Right cardiac atrium (tissue), 5 donors: Measurements from ENCODE around the gene PTCH1. TPM values are rescaled to one million over a fixed set of nuclear protein-coding genes. Genes with fewer than 3 reads are reported as not detected.

Experiments
- ATAC-seq, 2 donors: fragments of 200-7000 bp; cut with Tn5 transposase; one replicate each; pipeline versions ENCODE4 v1.8.0 to v1.9.1; 2020; ENCODE audit warnings: moderate library complexity in 2 of 2, mild to moderate bottlenecking in 1 of 2
- DNase-seq, 3 donors: peaks; one replicate each; pipeline ENCODE4 v3.0.0-alpha.2; 2020
- H3K27ac ChIP-seq: one replicate; pipeline ENCODE4 v1.5.1; 2013; ENCODE audit warnings: mild to moderate bottlenecking, low read length, control low read depth, moderate library complexity
- H3K27me3 ChIP-seq: one replicate; pipeline ENCODE4 v1.6.1; 2013; ENCODE audit not compliant: control insufficient read depth, insufficient read depth
- H3K4me1 ChIP-seq: one replicate; pipeline ENCODE4 v1.6.1; 2013; ENCODE audit warnings: low read length; ENCODE audit not compliant: control insufficient read depth, insufficient read depth
- H3K4me3 ChIP-seq: one replicate; pipeline ENCODE4 v1.5.1; 2013; ENCODE audit warnings: low read length, control low read depth
- H3K9me3 ChIP-seq: one replicate; pipeline ENCODE4 v1.6.1; 2013; ENCODE audit warnings: low read length; ENCODE audit not compliant: control insufficient read depth
- WGBS: extraction: QIAGEN DNeasy Blood & Tissue Kit; methylation state at CpG from one replicate; pipeline ENCODE4 v1.1.7; 2013; 5-methylcytosine and 5-hydroxymethylcytosine counted together
- intact Hi-C, 4 donors: fragments of 100-400 bp; cut with DNase I; formaldehyde crosslinking; loops; one replicate each; pipeline versions ENCODE4 v1.11.0 to v1.14.0; 2022 to 2023
- polyA plus RNA-seq: library from polyadenylated mRNA; stranded (reverse); fragments of 200-250 nt; gene quantifications from one replicate; pipeline ENCODE4 v1.2.3, GENCODE V29; 2013
- total RNA-seq, 4 donors: library from RNA; stranded (reverse); fragmentation: NEBNext Ultra II Directional; extraction: Animal tissue kit (Norgen Biotek cat#: 25700); gene quantifications; one replicate each; pipeline ENCODE4 v1.2.1, GENCODE V29; 2021
- donor health status: healthy with polysubstance abuse.
- donor health status: DM: no; HTN: yes; CAD: no.
- donor health status: DM: no; HTN: no; CAD: no.
- donor health status: DM: no; HTN: yes; CAD: no; lungs with severe emphysema.
- donor health status: DM: yes; HTN: yes; CAD: no.

Gene PTCH1
- total and polyA plus RNA-seq, 5 donors, result 3.5 to 11.1 (median 8.6) TPM

- intact Hi-C loops, result no loop called here
- H3K4me3 ChIP-seq, result no peak overlapping the region
- 94% methylated on average over 2 of the region's 2 CpGs for WGBS
These were observed 35.8 kb downstream of the PTCH1 start for GRCh38 chr9:95481000-95481399.

GRCh38 chr9:95480346-95480745 is 36.4 kb downstream of the PTCH1 start:
- 91% methylated on average over 12 of the region's 12 CpGs for WGBS
- no peaks in the 10 kb centered on the region for H3K4me1 ChIP-seq
- ATAC-seq (no peak), DNase-seq (no peak)
- H3K27me3 ChIP-seq, result no peaks in the 10 kb centered on the region
- H3K27ac ChIP-seq, result no peak overlapping the region
- H3K4me3 ChIP-seq, result no peak overlapping the region
- no peaks in the 10 kb centered on the region for H3K9me3 ChIP-seq
- intact Hi-C loops, result no loop called here

More at GRCh38 chr9:95481000-95481399, 35.8 kb downstream of the PTCH1 start:
- Histone ChIP-seq H3K4me1 (no peaks in the 10 kb centered on the region), H3K27me3 (no peaks in the 10 kb centered on the region), H3K27ac (no peak overlapping the region), H3K9me3 (no peaks in the 10 kb centered on the region)
- ATAC-seq (no peak), DNase-seq (no peak)

GRCh38 chr9:95479330-95479729 is 37.4 kb downstream of the PTCH1 start:
- no peak for ATAC-seq
- Histone ChIP-seq H3K4me1 (no peaks in the 10 kb centered on the region), H3K4me3 (no peak overlapping the region), H3K27ac (no peak overlapping the region), H3K9me3 (no peaks in the 10 kb centered on the region), H3K27me3 (no peaks in the 10 kb centered on the region)
- 91% methylated on average over 9 of the region's 9 CpGs for WGBS
- no peak for DNase-seq
- intact Hi-C loops, result no loop called here

- no peaks in the 10 kb centered on the region for H3K4me1 ChIP-seq
- no peak for DNase-seq
- intact Hi-C loops, result no loop called here
- no peaks in the 10 kb centered on the region for H3K9me3 ChIP-seq
- no peak for ATAC-seq
- WGBS, result 82% methylated on average over 5 of the region's 5 CpGs
- H3K4me3 ChIP-seq, result no peak overlapping the region
- H3K27ac ChIP-seq, result no peak overlapping the region
- H3K27me3 ChIP-seq, result no peaks in the 10 kb centered on the region
These were observed 38.4 kb downstream of the PTCH1 start for GRCh38 chr9:95478335-95478734.

- ATAC-seq (no peak), DNase-seq (no peak)
- WGBS, result 93% methylated on average over 15 of the region's 15 CpGs
- Histone ChIP-seq H3K27ac (no peak overlapping the region), H3K4me3 (no peak overlapping the region), H3K4me1 (no peaks in the 10 kb centered on the region), H3K9me3 (no peaks in the 10 kb centered on the region), H3K27me3 (no peaks in the 10 kb centered on the region)
- intact Hi-C loops, result no loop called here
These were observed 38.9 kb downstream of the PTCH1 start for GRCh38 chr9:95477885-95478284.

GRCh38 chr9:95477441-95477840 is 39.3 kb downstream of the PTCH1 start:
- DNase-seq (no peak), ATAC-seq (peak in 1 of 2 donors; percentile 16)
- intact Hi-C loops, result no loop called here
- Histone ChIP-seq H3K27me3 (no peaks in the 10 kb centered on the region), H3K9me3 (no peaks in the 10 kb centered on the region), H3K27ac (no peak overlapping the region), H3K4me3 (no peak overlapping the region), H3K4me1 (no peaks in the 10 kb centered on the region)
- 92% methylated on average over 11 of the region's 11 CpGs for WGBS

- H3K9me3 ChIP-seq, result no peaks in the 10 kb centered on the region
- DNase-seq (no peak), ATAC-seq (no peak)
- H3K4me3 ChIP-seq, result no peak overlapping the region
- intact Hi-C loops, result no loop called here
- H3K27me3 ChIP-seq, result no peaks in the 10 kb centered on the region
- no peak overlapping the region for H3K27ac ChIP-seq
- 95% methylated on average over 19 of the region's 19 CpGs for whole genome bisulfite sequencing
- no peaks in the 10 kb centered on the region for H3K4me1 ChIP-seq
These were observed 48.0 kb downstream of the PTCH1 start for GRCh38 chr9:95468791-95469190.

GRCh38 chr9:95465115-95465514 is 51.7 kb downstream of the PTCH1 start:
- Histone ChIP-seq H3K4me3 (no peak overlapping the region), H3K27ac (no peak overlapping the region), H3K4me1 (peaks cover 4% of the 10 kb centered on the region), H3K27me3 (no peaks in the 10 kb centered on the region), H3K9me3 (no peaks in the 10 kb centered on the region)
- DNase-seq (no peak), ATAC-seq (no peak)
- intact Hi-C loops, result no loop called here
- 78% methylated on average over 4 of the region's 4 CpGs for WGBS

GRCh38 chr9:95463148-95464060 is 53.4 kb downstream of the PTCH1 start:
- 75% methylated on average over 21 of the region's 21 CpGs for WGBS
- H3K27me3 ChIP-seq, result no peaks in the 10 kb centered on the region

GRCh38 chr9:95462249-95463147 is 54.3 kb downstream of the PTCH1 start:
- Histone ChIP-seq H3K9me3 (no peaks in the 10 kb centered on the region), H3K27ac (no peak overlapping the region), H3K27me3 (no peaks in the 10 kb centered on the region), H3K4me3 (peak overlapping the region; percentile 46), H3K4me1 (peaks cover 4% of the 10 kb centered on the region)
- peak; percentile 91 to 95 for ATAC-seq
- intact Hi-C loops, result no loop called here
- WGBS, result 11% methylated on average over 30 of the region's 30 CpGs
- peak; percentile 55 to 77 (median 77) for DNase-seq

More at GRCh38 chr9:95463148-95464060, 53.4 kb downstream of the PTCH1 start:
- DNase-seq, result no peak
- H3K27ac ChIP-seq, result no peak overlapping the region
- no peaks in the 10 kb centered on the region for H3K9me3 ChIP-seq
- intact Hi-C loops, result no loop called here
- H3K4me3 ChIP-seq, result no peak overlapping the region
- H3K4me1 ChIP-seq, result peaks cover 4% of the 10 kb centered on the region
- ATAC-seq, result no peak
